ENCODE data around the gene MEIKIN.
"Not testable (repeated sequence)": the region's sequence is repeated elsewhere in the genome, so short reads cannot be mapped to it uniquely, and the experiment has no call there.

MEIKIN gene

DNA sequence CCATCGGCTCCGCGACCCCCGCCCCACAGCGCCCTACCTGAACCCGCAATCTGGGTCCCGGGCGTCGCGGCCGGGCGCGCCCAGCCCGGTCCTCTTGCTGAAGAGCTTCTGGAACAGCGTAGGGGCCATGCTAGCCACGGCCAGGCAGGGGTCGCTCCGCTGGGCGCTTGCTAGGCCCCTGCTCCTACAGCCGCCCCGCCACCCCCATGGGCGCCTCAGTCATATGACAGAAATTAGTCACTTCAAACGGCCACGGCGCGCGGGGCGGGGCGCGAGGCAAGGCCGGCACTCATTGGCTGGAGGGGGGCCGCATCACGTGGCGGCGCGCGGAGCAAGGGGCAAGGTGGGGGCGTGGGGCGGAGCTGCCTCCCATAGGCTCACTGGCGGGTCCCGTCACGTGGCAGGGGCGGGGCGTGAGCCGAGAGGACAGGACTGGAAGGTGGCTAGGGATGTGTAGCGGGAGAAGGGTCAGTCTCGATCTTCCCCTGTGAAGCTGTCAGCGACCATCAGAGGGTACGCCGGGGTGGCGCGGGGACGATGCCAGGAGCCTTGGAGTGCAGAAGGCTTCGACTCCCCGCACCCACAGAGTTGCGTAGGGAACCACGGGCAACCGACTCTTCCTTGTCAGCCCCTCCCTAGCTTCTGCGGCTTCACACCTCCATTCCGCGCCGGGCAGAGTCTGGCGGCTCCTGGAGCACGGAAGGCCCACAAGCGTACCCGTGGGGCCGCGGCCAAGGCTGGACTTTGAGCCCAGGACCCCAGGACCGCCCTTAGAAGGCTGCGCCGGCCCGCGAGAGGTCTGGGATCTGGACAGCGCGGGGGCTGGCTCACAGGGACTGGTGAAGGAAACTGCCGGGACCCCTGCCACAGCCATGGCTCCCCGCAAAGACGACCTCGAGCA, 148.4 kb downstream of the MEIKIN start, which contains the start of gene FNIP1:
Gene FNIP1 (minus strand): TSS at position 225 of the 901 bp plus-strand sequence. CDS start 96 bp downstream, at position 129.
- no peak for FAIRE-seq

DNA sequence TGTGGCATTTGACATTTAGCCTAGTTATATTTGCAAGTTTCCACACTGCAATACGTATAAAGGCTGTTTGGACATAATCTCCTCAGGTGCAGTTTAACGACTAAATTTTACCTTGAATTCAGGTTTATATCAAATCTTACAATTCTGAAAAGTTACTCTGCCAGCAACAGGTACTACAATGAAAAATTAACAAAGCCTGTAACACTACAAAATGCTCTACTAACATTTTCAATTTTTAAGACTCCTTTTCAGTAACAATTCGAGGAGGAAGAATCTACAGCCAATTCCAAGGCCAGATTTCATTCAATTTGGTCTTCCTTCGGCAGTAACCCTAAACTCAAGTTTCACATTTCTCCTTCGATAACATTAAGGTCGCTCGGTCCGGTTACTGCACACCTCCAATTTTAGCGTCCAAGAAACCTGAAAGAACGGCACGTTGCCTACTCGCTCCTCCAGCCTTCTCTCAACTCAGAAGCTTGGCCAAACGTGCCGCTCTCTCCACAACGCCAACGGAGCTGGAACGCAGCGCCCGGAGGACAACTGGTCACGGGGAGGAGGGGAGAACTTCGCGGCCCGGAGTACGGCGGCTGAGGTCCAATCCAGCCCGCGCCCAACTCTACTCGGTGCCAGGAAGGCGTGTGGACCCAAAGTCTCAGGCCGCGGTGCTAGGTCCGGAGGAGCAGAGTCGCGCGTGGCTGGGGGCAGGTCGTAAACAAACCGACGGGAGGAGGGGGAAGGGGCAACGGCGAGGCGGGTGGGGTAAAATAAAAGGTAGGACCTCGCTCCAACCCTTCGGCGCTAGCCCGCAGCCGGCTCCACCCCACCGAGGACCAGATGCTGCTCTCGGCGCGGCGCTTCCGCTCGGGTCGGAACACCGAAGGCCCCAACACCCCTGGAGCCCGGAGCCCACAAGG, 149.3 kb downstream of the MEIKIN start:
- FAIRE-seq, result no peak

DNA sequence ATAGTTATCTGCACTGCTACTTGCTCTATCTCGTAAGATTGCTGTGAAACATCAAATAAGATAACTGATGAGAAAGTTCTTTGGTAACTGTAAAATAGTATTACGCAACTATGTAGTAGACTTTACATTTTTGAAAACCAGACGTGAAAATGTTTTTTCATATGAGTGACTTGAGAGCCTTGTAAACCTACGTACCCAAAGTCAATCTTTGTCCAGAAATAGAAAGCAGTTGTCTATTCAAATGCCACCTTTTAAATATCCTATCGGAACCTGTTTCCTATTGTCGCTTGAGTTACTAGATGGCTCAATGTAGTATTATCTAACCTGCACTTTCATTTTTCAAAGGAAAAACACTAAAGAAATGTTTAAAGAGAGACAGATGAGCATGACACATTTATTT, 150.2 kb downstream of the MEIKIN start:
- no peak for FAIRE-seq

- no peak for FAIRE-seq
Measured at GRCh38 chr5:131794586-131794985, 150.9 kb downstream of the MEIKIN start.

DNA sequence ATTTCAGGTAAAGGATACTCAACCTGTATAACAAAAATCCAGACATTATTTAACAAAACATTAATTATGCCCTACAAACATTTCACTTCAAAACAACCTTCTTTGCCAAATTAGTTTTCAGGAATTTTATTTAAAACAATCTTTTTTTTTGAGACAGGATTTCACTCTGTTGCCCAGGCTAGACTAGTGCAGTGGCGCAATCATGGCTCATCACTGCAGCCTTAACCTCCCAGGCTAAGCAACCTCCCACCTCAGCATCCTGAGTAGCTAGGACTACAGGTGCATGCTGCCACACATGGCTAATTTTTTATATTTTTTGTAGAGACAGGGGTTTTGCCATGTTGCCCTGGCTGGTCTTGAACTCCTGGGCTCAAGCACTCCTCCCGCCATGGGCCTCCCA, 152.6 kb downstream of the MEIKIN start:
- no peak for FAIRE-seq

DNA sequence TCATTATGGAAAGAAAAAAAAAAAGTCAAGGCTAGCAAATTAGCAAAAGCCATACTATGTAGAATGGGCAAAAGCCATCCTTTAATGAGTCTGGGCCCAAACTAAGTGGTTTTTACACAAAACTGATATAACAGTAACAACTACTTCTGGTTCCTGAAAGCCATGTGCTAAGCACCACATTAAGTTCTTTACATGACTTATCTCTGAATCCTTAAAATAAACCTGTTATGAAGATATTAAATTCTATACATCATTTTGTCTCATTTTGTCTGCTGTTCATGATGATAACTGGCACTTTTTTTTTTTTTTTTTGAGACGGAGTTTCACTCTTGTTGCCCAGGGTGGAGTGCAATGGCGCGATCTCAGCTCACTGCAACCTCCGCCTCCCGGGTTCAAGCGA, 153.6 kb downstream of the MEIKIN start:
- FAIRE-seq, result no peak

DNA sequence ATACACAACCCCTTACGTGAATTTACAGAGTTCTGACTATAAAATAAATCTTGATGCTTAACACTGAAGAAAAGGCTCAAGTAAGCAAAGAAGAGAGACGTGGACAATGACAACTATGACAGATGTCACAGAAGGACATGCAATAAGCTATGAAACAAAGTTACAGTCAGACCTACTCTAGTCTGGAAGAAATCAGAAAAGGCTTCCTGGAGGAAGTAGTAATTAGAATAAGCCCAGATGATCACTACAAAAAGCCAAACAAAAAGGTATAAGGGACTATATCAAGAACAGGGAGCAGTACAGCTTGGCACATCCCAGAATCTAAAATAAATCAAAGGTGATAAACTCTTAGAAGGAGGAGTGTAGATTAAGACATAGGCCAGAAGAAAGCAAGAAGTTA, 154.9 kb downstream of the MEIKIN start:
- no peak for FAIRE-seq

DNA sequence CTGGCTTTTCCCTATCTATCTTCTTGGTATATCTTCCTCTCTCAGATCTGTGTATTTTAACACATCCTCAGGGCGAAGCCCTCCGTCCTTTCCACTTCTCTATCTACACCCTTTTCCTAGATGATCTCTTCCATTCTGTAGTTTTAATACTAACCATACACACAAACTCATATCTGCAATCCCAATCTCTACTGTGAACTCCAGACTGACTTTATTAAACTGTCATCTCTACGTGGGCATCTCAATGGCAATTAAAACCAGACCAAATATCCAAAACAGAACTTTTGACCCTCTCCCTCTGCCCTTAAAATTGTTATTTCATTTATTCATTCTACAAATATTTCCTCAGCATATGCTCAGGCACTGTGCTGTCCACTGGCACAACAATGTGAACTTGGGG, 155.7 kb downstream of the MEIKIN start:
- FAIRE-seq, result no peak

DNA sequence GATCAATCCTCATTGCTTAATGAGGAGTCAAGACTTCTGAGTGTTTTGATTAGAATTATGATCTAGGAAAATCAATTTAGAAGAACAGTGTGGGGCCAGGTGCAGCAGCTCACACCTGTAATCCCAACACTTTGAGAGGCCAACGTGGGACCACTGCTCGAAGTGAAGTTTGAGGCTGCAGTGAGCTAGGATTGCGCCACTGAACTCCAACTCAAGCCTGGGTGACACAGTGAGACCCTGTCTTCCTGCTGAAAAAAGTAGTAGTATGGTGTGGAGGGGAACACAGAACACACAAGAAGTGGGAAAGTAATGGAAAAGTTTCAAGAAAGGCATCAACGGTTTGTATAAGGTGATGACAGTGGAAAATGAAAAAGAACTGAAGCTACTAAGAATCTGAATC, 157.7 kb downstream of the MEIKIN start:
- no peak for FAIRE-seq

DNA sequence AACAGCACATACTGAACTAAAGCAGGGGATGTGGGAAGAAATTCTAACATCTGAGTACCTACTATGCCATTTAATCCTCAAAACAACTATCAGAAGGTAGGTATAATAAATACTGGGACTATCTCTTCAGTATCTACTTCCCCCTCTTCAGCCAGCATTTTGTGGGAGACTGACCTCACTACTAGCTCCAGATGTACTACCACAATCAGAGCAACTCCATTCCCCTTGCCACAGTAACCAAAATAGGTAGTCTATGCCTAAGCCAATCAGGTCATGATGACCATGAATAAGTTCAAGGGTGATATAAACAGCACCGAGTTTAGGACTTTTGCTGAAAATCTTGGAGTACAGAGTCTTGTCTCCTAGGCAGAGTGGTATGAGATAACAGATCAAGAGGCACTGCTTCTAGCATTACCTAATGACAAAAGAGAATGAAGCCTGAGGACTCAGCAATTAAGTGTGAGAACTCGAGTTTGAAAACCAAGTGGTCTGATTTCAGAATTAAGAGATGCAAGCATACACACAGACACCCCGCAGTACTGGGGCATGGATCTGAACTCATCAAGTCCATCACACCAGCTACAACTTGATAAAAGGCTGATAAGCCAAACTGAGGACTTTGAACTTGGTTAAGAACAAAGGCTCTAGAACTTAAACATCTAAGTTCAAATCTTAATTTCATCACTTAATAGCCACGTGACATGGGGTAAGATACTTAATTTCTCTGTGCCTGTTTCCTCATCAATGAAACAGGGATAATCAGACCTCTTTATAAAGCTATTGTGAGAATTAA, 158.4 kb downstream of the MEIKIN start:
- no peak for FAIRE-seq

DNA sequence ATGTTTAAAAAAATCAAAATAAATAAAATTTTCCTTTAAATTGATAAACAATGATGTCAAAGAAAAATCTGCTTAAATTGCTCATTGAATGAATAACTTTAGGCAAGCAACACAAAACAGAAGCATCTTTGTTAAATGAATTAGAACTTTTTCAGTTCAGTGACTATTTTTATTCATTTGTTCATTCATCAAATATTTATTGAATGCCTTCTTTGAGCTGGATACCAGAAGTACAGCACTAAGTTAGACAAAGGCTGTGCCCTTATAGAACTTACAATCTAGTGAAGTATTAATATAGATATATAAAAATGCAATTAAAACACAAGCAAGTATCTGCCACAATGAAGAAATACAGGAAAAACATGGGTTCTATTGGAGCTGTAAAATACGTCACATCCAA, 159.4 kb downstream of the MEIKIN start:
- FAIRE-seq, result no peak

- FAIRE-seq, result no peak
Measured at GRCh38 chr5:131783874-131784273, 161.6 kb downstream of the MEIKIN start.

DNA sequence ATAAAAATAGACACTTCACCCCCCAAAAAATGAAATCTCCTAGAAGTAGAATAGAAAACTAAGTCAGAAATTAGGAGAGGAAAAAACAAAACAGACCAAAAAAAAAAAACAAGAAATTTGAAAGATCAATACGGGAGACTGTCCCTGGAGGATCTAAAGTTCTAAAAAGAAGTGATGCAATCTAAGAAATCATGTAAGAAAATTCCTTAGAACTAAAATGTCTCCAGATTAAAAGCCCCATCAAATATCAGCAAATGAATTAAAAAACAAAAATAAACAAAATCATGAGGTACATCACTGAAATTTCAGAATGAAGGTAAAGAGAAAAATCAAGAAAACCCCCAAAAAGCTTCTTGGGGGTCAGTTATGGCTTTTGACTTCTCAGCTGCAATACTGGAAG, 162.1 kb downstream of the MEIKIN start:
- no peak for FAIRE-seq

- no peak for FAIRE-seq
Measured at GRCh38 chr5:131782717-131783116, 162.7 kb downstream of the MEIKIN start.

GRCh38 chr5:131778141-131778540, 167.3 kb downstream of the MEIKIN start:
- not testable (repeated sequence) for FAIRE-seq

DNA sequence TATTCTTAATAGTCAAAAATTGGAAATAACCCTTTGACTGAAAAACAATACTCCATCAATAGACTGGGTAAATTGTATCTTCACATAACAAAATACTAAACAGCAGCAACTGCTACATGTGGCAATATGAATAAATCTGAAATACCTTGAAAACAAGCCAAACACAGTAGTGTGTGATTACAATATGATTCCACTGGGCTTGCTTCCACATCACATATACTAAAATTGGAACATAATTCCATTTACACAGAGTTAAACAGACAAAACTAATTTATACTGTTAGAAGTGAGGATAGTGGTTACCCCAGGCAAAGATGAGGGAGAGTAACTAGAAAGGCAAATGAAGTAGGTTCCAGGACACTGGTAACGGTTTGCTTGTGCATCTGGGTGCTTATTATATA, 169.0 kb downstream of the MEIKIN start:
- FAIRE-seq, result no peak

GRCh38 chr5:131774652-131775367, 170.7 kb downstream of the MEIKIN start:
- no peak for FAIRE-seq

DNA sequence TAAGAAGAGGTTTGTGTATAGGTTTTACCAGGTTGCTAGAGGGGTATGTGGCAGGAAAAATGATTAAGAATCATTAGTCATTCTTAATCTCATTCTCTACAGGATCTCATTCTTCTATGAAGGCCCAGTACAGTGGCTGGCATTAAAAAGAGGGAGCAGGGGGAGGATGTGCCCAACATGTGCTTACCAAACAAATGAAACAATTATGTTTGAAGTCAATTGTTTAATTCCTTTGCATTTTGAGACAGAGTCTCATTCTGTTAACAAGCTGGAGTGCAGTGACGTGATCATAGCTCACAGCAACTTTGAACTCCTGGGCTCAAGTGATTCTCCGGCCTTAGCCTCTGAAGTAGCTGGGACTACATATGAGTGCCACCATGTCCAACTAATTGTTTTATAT, 171.7 kb downstream of the MEIKIN start:
- FAIRE-seq, result no peak

DNA sequence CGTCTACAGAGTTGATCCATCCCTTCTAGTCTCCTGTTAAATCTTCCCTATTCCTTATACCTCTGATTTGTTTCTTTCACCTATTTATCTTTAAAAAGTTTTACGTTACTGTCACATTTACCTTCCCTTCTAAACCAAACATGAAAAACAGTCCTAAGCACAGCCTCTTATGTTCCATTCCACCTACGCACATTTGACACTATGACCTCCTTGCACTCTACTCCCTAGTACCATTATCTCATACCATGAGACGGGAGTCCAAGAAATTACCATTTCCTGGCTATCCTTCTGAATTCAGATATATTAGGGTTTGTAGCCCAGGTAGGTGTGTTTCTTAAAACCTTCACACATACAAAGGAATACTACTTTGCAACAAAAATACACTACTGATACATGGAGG, 173.8 kb downstream of the MEIKIN start:
- no peak for FAIRE-seq

- no peak for FAIRE-seq
Measured at GRCh38 chr5:131769961-131770360, 175.5 kb downstream of the MEIKIN start.

- FAIRE-seq, result peak; percentile 49
Measured at GRCh38 chr5:131769336-131769735, 176.1 kb downstream of the MEIKIN start.

DNA sequence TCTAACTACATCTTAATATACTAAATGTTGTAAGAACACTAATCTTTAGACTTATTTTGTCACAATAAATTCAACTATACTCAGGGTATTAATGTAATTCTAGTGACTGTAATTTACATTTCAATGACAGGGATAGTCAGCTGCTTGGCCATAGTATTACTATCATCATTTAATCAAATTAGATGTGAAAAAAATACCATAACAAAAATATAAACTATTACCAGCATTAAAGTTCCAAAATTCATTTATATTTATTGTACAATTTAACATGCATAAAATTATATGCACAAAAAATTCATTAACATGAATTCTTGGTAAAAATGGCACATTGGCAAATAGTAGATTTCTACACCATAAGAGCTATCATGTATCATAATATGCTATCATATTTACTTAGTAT, 177.6 kb downstream of the MEIKIN start:
- FAIRE-seq, result no peak

All from colon (tissue), 2 donors.